A673 (cell line): ENCODE measurements around the gene HESX1. TPM values are rescaled to one million over a fixed set of nuclear protein-coding genes. Genes with fewer than 3 reads are reported as not detected.

ENCODE experiments used
- BruUV-seq: library from RNA; stranded (reverse); fragments of 400-500 nt; replicated peaks from 2 replicates; lab custom pipeline; 2021; lab: Mats Ljungman, UMichigan
- CTCF ChIA-PET: fragments of 300-600 bp; sonication (Branson Sonifier 250); formaldehyde crosslinking; loops from one replicate; lab custom pipeline; 2022; ENCODE audit warnings: antibody characterized with exemption; lab: Charles Lee
- POLR2A ChIA-PET: fragments of 300-600 bp; sonication (Branson Sonifier 250); formaldehyde crosslinking; loops from one replicate; lab custom pipeline; 2022; ENCODE audit warnings: antibody characterized with exemption; ENCODE audit not compliant: low non-redundant PET; lab: Charles Lee
- DNase-seq: peaks from one replicate; pipeline ENCODE4 v3.0.0-alpha.2; 2015; ENCODE audit warnings: low spot score
- H3K27ac ChIP-seq: fragments of 200-600 bp; sonication (generic); 2 replicates; pipeline ENCODE4 v1.5.1; 2016; ENCODE audit warnings: mixed run types, low read depth, mild to moderate bottlenecking, mixed read lengths, antibody characterized with exemption, low read length; ENCODE audit not compliant: poor library complexity, severe bottlenecking
- H3K27me3 ChIP-seq: fragments of 200-600 bp; sonication (generic); replicated peaks from 2 replicates; pipeline ENCODE4 v1.6.1; 2017; ENCODE audit warnings: mixed run types, low read depth, mild to moderate bottlenecking, mixed read lengths, antibody characterized with exemption, low read length; ENCODE audit not compliant: insufficient read depth, poor library complexity
- H3K36me3 ChIP-seq: fragments of 200-600 bp; sonication (generic); 2 replicates; pipeline ENCODE4 v1.6.1; 2016; ENCODE audit warnings: mixed run types, mild to moderate bottlenecking, mixed read lengths, antibody characterized with exemption, low read length; ENCODE audit not compliant: insufficient read depth, poor library complexity, severe bottlenecking
- H3K4me1 ChIP-seq: fragments of 200-600 bp; sonication (generic); 2 replicates; pipeline ENCODE4 v1.6.1; 2017; ENCODE audit warnings: mixed run types, mild to moderate bottlenecking, mixed read lengths, antibody characterized with exemption, low read length; ENCODE audit not compliant: insufficient read depth, poor library complexity, severe bottlenecking
- H3K4me3 ChIP-seq: fragments of 200-600 bp; sonication (generic); 2 replicates; pipeline ENCODE4 v1.5.1; 2016; ENCODE audit warnings: low read depth, mixed run types, mild to moderate bottlenecking, mixed read lengths, low read length; ENCODE audit not compliant: poor library complexity, severe bottlenecking
- H3K9me3 ChIP-seq: fragments of 200-600 bp; sonication (generic); 2 replicates; pipeline ENCODE4 v1.6.1; 2016; ENCODE audit warnings: mixed run types, low read depth, mild to moderate bottlenecking, mixed read lengths, antibody characterized with exemption, low read length; ENCODE audit not compliant: poor library complexity, severe bottlenecking
- CTCF ChIP-seq: fragments of 300-800, 200-600 bp; sonication (generic); conservative IDR thresholded peaks from 2 replicates; pipeline ENCODE4 v1.5.1; 2017; ENCODE audit warnings: low read depth, mild to moderate bottlenecking, antibody characterized with exemption, low read length, moderate library complexity, mixed read lengths
- EZH2 ChIP-seq: fragments of 200-600 bp; sonication (generic); IDR thresholded peaks from 2 replicates; pipeline ENCODE4 v1.6.1; 2017; ENCODE audit warnings: borderline replicate concordance, low read depth, mild to moderate bottlenecking, mixed read lengths, antibody characterized with exemption, low read length; ENCODE audit not compliant: poor library complexity, severe bottlenecking
- intact Hi-C: fragments of 100-400 bp; cut with micrococcal nuclease; formaldehyde crosslinking; loops from one replicate; pipeline ENCODE4 v1.10.0; 2022; ENCODE audit not compliant: unreplicated experiment
- total RNA-seq: library from RNA; stranded (reverse); gene quantifications from 2 replicates; pipeline ENCODE4 v1.2.3, GENCODE V29; 2021

The HESX1 gene
- total RNA-seq, 1 experiment from 2014 or later = not detected

GRCh38 chr3:57221883-57222282 is 22.1 kb upstream of the HESX1 start:
- intact Hi-C loops = loop anchor here (5.0 kb wide), 3 partner anchors 55 to 225 kb away; partner anchors contain the start of gene IL17RD
- DNase-seq = peak; percentile 7
- Histone ChIP-seq H3K4me1 (peaks cover 3% of the 10 kb centered on the region), H3K27me3 (no peaks in the 10 kb centered on the region), H3K4me3 (no peak overlapping the region), H3K9me3 (no peaks in the 10 kb centered on the region), H3K27ac (no peak overlapping the region), H3K36me3 (no peaks in the 10 kb centered on the region)
- TF ChIP-seq EZH2 (no peak), CTCF (peak; percentile 43)
- ChIA-PET POLR2A (no interaction called here), CTCF (interaction anchor here (0.7 kb wide), 1 partner anchor 105 kb away, joined by 3 read pairs; no protein-coding TSS in a partner anchor)
- no TSS peak for BruUV-seq

GRCh38 chr3:57206423-57206822 is 6.6 kb upstream of the HESX1 start:
- Histone ChIP-seq H3K4me3 (no peak overlapping the region), H3K4me1 (no peaks in the 10 kb centered on the region), H3K27ac (no peak overlapping the region), H3K9me3 (no peaks in the 10 kb centered on the region), H3K27me3 (no peaks in the 10 kb centered on the region), H3K36me3 (no peaks in the 10 kb centered on the region)
- ChIA-PET POLR2A (no interaction called here), CTCF (no interaction called here)
- TF ChIP-seq CTCF (no peak), EZH2 (no peak)
- no TSS peak for BruUV-seq
- intact Hi-C loops = no loop called here
- DNase-seq = no peak

GRCh38 chr3:57194641-57195040 is 5.1 kb downstream of the HESX1 start:
- CTCF ChIA-PET = no interaction called here
- H3K27ac ChIP-seq = no peak overlapping the region

More at GRCh38 chr3:57194641-57195040, 5.1 kb downstream of the HESX1 start:
- no TSS peak for BruUV-seq
- Histone ChIP-seq H3K9me3 (no peaks in the 10 kb centered on the region), H3K36me3 (no peaks in the 10 kb centered on the region), H3K4me3 (no peak overlapping the region), H3K27me3 (no peaks in the 10 kb centered on the region), H3K4me1 (no peaks in the 10 kb centered on the region)
- intact Hi-C loops = no loop called here
- no peak for TF ChIP-seq EZH2
- TF ChIP-seq CTCF = no peak
- DNase-seq = no peak
- POLR2A ChIA-PET = no interaction called here
